ENCODE data around the gene CXADR.
"Not testable (repeated sequence)": the region's sequence is repeated elsewhere in the genome, so short reads cannot be mapped to it uniquely, and the experiment has no call there.

The CXADR gene

DNA sequence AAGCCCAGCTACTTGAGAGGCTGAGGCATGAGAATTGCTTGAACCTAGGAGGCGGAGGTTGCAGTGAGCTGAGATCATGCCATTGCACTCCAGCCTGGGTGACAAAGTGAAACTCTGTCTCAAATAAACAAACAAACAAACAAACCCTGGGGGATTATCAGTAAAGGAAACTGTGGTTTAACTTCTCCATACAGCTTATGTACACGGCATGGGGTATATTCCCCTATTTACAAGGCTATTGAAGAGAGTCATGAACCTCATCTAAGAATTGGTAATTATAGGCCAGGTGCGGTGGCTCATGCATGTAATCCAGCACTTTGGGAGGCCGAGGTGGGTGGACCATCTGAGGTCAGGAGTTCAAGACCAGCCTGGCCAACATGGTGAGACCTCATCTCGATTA is 9.9 kb upstream of the CXADR start:
- DNase-seq, result not testable (repeated sequence)

DNA sequence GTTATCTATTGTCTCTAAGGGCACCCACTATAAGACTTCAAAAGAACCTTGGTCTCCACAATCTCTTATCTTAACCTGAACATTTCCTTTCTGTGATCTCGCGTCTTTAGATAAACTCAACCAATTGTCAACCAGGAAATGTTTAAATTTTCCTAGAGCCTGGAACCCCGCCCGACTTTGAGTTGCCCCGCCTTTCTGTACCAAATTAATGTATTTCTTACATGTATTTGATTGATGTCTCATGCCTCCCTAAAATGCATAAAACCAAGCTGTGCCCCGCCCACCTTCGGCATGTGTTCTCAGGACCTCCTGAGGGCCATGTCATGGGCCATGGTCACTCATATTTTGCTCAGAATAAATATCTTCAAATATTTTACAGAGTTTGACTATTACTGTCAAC is 5.9 kb upstream of the CXADR start:
- DNase-seq, result no peak

GRCh38 chr21:17507591-17507990 is 5.3 kb upstream of the CXADR start:
- no peak for DNase-seq

DNA sequence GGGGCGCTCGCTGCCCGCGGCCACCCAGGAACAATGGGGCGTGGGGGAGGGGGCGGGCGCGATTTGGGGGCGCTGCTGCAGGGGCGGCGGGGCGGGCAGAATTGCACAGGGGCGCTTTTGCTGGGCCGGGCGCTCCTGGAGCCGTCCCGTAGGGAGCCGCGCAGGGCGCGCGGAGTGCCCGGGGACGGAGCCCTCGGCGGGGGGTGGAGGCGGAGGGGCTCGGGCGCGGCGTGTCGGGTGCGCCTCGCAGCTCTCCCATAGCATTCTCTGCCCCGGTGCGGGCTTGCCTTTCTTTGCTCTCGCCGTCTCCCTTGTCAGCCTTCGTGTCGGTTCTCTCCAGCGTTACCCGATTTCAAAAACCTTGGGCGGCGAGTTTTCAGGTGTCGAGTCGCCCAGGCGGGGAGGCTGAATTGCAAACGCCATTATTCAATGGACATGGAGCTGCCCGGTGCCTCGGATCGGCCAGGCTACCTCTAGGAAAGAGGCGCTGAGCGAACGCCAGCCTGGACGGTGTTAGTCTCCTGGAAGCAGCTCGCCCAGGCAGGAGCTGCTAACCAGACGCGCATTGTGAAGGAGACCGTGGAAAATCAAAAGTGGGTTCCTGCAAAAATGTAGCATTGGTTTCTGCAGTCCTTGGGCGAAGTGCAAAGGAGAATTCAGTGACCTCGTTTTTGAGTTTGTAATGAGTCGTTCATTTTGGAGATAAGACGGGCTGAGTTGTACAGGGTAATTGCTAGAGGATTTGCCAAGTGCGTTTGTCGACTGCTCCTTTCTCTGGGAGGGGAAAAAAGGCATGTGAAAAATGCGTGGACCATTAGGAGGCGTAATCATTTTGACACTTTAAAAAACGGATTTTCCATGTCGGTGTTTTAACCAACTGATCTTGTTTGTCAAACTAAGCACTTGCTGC is 626 bp downstream of the CXADR start:
- DNase-seq, result no peak

DNA sequence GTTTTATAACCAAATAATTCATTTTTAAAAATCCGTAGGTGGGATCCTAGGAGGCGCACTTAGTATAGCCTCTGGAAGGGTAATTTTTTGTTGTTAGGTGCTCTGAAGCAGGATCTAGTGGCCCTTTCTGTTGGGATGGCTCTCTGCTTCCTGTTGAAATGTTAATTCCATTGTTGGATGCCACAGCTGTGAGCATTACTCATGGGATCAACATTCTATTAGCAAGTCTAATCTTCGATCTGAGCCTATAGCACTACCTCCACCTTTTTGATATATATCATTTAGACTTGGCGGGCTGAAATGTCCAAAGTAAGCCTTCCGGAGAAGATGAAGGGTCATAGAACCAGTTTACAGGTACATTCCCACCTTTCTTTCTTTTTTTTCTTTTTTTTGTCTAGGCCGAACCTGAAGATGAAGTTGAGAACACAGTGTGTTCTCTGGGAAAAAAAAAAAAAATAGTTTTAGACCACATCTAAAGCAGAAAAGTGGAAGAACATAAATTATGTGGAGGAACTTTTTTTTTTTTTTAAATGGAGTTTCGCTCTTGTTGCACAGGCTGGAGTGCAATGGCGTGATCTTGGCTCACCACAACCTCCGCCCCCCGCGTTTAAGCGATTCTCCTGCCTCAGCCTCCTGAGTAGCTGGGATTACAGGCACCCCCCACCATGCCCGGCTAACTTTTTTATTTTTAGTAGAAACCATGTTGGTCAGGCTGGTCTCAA is 1.4 kb downstream of the CXADR start:
- DNase-seq, result no peak

DNA sequence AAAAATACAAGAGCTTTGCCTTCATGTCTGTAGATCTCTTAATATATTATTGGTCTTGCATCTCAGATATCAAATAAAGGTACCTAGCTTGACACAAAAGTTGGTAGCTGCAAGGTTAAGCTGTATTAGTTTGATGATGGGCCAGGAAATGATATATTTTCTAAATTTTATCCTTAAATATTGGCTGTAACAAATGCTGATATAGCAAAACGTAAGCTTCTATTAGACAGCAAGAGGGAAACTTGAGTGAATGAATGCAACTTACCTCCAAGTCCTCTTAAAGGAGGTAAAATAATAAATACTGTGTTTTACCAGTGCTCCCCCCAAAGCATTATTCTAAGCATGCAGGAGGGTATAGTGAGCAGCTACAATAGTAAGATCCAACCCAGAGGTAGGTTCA is 4.2 kb downstream of the CXADR start:
- not testable (repeated sequence) for DNase-seq

DNA sequence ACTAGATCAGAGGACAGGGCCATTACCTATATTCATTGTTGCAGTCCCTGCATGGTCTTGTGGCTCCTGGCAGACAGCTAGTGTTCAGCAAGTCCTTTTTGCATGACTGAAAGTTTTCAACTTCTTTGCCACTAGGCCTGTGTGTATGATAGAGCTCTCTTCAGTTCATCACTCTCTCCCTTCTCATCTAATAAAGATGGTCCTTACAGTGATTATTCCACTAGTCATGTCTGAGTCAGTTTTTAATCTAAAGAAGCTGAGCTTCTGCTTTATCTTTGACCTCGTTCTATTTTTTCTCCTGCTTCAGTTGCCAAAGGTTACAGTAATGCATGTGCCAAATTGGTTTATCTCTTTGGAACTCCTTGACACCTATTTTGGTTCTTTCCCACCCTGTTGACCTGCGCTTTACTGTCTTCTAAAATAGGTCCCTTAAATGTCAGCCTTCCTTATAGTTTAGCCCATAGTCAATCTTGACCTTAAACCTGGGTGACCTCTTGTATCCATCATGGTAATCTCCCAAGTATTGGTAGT is 6.4 kb downstream of the CXADR start:
- DNase-seq, result no peak

DNA sequence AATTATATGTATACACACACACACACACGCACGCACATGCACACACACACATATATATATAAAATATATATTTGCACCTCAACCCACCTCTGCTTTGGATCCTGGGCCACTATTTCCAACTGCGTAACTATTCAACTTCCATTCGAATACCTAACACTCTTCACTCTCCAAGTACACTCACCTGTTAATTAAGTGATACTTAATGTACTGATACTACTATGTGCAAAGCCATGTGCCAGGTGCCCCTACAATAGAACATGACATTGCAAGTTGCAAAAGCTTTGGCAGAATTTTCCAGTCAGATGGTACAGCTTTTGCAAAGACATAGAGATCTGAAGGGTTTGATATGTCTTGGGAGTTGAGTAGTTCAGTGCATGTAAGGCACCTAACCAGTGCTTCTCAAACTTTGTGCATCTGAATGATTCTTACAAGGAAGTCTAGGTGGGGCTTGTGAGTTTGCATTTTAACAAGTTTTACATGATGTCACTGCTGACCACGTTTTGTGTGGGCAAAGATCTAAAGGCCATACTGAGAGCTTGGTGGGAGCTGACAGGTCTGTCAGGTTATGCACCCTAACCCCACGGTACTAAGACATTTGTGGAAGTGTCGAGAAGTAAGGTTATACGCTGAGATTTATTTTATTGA is 7.2 kb downstream of the CXADR start:
- DNase-seq, result no peak

DNA sequence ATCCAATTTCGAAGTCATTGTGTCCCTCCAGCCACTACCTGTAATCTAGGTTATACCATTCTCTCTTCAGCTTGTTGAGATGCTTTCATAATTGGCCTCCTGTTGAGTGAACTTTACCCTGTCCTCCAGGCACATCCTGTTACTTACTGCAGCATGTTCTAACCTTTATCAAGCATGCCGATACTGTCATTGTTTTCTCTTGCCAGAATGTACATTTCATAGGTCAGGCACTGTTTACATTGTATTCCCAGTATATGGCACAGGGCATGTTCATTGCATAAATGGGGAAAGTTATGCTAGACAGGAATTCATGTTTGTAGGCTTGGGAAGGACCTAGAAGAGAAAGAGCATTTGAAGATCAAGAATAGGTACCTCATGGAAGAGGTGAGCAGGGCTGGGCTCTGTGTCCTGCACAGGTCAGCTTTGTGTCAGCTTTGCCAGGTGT is 10.2 kb downstream of the CXADR start:
- DNase-seq, result no peak

- not testable (repeated sequence) for DNase-seq
Observed at GRCh38 chr21:17523979-17524494, 11.2 kb downstream of the CXADR start.

GRCh38 chr21:17524635-17525034 is 11.8 kb downstream of the CXADR start:
- DNase-seq, result no peak

- DNase-seq, result no peak
Observed at GRCh38 chr21:17526776-17527175, 13.9 kb downstream of the CXADR start.

DNA sequence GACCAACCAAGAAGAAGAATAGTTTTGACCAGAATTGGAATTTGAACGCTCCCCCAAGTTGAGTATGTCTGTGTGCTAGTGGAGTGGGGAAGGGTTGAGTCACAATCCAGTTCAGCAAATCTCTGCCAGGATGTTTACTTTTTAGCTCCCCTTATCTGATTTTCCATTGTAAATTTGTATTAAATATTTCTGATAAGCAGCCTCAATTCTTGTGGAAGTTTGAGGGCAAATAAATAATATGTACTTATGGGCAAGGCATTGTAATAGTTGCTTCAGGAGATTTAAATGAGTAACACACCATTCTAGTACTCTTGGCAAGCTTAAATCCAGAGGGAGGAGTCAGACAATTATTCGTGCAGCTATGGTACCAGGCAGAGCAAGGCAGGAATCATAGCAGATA is 14.4 kb downstream of the CXADR start:
- DNase-seq, result no peak

- no peak for DNase-seq
Observed at GRCh38 chr21:17527711-17528110, 14.9 kb downstream of the CXADR start.

DNA sequence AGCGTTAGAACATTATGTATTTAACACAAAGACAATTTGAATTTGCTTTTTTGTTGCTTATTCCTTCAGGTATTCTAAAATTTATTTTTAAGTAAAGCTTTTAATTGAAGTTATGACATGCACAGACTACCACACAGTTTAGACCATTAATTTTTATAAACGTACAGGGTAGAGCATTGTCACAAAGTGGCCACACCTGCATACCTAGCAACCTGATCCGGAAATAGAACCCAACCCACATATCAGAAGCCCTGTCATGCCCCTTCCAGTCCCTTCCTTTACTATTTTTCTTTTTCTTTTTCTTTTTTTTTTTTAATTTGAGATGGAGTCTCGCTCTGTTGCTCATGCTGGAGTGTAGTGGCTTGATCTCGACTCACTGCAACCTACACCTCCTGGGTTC is 16.8 kb downstream of the CXADR start:
- no peak for DNase-seq

GRCh38 chr21:17532292-17532691 is 19.4 kb downstream of the CXADR start:
- no peak for DNase-seq

GRCh38 chr21:17536381-17536780 is 23.5 kb downstream of the CXADR start:
- DNase-seq, result no peak

GRCh38 chr21:17537299-17537698 is 24.5 kb downstream of the CXADR start:
- DNase-seq, result no peak

DNA sequence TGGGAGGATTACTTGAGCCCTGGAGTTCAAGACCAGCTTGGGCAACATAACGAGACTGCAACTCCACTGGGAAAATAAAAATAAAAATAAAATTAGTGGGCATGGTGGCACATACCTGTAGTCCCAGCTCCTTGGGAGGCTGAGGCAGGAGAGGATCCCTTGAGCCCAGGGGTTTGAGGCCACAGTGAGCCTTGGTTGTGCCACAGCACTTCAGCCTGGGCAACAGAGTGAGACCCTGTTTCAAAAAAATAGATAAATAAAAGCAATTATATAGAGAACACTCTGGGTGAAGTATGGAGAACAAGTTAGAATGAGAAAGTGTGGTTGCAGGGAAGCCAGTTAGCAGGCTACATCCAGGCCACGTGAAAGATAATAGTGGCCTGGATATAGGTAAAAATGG is 25.7 kb downstream of the CXADR start:
- DNase-seq, result no peak

DNA sequence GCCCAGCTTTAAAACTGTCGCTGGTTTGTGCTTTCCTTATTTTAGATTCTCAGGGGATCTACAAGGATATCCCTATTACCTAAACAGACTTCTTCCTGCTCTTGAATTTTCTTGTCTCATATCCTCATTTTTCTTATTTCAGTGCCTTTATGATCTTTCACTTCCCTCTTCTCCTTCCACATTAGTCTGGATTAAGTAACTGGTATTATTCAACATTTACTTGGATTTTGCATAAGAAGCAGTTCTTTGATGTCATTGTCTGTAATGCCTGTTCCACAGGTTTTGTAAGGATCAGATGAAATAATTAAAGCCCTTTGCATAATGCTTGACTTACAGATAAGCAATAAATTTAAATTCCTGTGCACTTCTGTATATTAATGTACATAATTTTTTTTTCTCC is 26.5 kb downstream of the CXADR start:
- no peak for DNase-seq

DNA sequence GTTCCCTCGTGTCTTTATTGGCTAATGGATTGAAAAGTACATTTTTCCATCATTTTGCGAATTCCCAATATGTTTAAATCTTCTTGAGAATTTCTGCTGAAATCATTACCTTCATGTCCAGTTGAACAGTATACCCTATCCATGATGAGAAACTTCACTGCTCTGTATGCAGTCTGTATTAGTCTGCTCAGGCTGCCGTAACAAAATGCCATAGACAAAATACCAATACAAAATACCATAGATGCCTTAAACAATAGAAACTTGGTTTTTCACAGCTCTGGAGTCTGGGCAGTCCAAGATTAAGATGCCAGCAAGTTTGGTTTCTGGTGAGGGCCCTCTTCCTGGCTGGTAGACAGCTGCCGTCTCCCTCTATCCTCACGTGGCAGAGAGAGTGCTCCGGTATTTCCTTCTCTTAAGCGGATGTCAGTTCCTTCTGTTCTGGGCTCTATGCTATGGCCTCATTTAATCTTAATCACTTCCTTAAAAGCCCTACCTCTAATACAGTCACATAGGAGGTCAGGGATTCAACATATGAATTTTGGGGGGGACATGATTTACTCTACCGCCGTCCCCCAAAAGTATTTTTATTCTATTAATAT is 27.0 kb downstream of the CXADR start:
- no peak for DNase-seq

DNA sequence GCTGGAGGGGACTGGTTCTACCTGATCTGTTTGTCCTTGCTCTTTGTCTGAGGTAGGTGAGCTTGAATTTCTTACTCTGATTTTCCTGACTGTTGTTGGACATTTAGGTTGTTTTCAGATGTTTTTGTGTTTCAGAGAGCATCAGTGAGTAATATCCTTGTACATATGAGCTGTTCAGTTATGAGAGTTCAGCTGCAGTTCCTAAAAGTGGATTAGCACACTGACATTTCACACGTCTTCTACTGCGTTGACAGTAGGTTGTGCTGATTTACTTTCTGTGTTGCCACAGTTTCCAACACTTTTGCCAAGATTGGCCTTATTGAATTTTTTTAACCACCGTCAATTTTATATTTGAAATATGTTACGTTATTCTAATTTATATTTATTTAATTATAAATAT is 27.7 kb downstream of the CXADR start:
- no peak for DNase-seq
